Measurements from ENCODE around the gene FAM229B.

Gene FAM229B

DNA sequence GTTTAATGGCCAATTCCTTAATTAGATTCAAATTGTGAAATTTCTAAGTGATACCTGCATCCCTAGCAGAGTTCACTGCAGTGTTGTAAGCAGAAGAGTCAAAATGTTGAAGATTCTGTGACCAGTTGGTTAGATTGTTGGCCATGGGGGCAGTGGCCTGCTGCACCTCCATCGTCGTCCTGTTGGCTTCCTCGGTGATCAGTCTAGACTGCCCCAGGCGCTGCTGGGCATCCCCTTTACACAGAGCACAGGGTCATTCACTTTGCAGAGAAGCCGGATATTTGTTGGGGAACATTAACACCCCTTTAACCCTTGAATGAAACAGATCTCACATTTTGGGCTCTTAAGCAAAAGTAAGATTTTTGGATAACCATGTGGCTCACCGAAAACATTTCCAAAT, 60.7 kb downstream of the FAM229B start:
- peaks cover 9% of the 10 kb centered on the region for H3K27me3 Mint-ChIP-seq
- no peaks in the 10 kb centered on the region for H3K9me3 Mint-ChIP-seq
- no peak overlapping the region for H3K27ac Mint-ChIP-seq
- H3K4me1 Mint-ChIP-seq: peaks cover 14% of the 10 kb centered on the region
- no peak overlapping the region for H3K4me3 Mint-ChIP-seq
- H3K36me3 Mint-ChIP-seq: no peaks in the 10 kb centered on the region
- ATAC-seq: no peak

GRCh38 chr6:112149236-112149635, 61.8 kb downstream of the FAM229B start:
- ATAC-seq: no peak
- no peak overlapping the region for H3K4me3 Mint-ChIP-seq
- H3K27ac Mint-ChIP-seq: no peak overlapping the region
- no peaks in the 10 kb centered on the region for H3K36me3 Mint-ChIP-seq
- H3K27me3 Mint-ChIP-seq: peaks cover 9% of the 10 kb centered on the region
- no peaks in the 10 kb centered on the region for H3K9me3 Mint-ChIP-seq
- H3K4me1 Mint-ChIP-seq: peaks cover 20% of the 10 kb centered on the region

GRCh38 chr6:112149719-112150263, 62.4 kb downstream of the FAM229B start:
- no peak overlapping the region for H3K4me3 Mint-ChIP-seq
- no peaks in the 10 kb centered on the region for H3K36me3 Mint-ChIP-seq
- H3K4me1 Mint-ChIP-seq: peaks cover 25% of the 10 kb centered on the region
- H3K9me3 Mint-ChIP-seq: no peaks in the 10 kb centered on the region
- no peak overlapping the region for H3K27ac Mint-ChIP-seq
- peaks cover 9% of the 10 kb centered on the region for H3K27me3 Mint-ChIP-seq
- ATAC-seq: no peak

DNA sequence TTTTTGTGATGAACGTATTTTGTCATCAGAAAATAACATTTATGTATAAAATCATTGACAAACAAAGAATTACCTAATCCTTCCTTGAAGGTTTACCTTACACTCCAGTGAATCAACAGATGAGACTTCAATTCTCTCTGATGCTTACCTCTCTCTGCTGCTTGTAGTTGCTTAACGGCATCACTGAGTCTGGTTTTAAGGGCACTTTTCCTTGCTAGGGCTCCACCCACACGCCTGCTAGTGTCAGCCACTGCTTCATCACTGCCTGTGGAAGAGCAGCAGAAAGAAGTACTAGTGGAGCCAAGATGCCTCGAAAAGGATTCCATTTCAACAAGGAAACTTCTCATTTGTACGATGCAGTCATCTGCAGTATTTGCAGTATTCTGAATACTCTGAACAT, 63.0 kb downstream of the FAM229B start:
- H3K9me3 Mint-ChIP-seq: no peaks in the 10 kb centered on the region
- H3K4me1 Mint-ChIP-seq: peaks cover 27% of the 10 kb centered on the region
- no peak for ATAC-seq
- H3K36me3 Mint-ChIP-seq: no peaks in the 10 kb centered on the region
- H3K4me3 Mint-ChIP-seq: no peak overlapping the region
- peaks cover 9% of the 10 kb centered on the region for H3K27me3 Mint-ChIP-seq
- no peak overlapping the region for H3K27ac Mint-ChIP-seq
